Measurements from ENCODE around the gene BCO2.

BCO2 gene

DNA sequence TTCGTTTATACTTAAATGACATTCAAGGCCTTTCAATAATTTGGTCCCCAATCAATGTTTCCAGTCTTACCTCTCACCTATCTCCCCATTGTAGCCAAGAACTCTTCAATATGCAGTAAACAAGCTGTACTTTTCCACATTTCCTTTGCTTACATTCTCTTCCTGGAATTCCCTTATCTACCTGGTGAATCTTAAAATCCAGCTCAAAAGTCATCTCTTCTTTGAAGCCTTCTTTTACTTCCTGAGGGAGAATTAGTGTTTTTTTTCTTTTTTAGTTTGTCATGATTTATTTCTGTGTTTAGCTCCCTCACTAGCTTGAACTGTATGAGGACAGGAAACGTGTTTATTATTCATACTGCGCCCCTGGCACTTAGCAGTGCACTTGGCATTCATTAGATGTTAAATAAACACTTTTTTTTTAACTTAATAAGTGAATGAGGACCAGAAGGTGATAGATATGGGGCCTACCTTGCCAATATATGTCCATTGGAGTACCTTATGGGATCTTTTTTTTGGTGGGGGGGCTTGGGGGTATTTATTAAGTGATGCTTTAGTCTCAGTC is 46.0 kb downstream of the BCO2 start:
- no peak for DNase-seq

DNA sequence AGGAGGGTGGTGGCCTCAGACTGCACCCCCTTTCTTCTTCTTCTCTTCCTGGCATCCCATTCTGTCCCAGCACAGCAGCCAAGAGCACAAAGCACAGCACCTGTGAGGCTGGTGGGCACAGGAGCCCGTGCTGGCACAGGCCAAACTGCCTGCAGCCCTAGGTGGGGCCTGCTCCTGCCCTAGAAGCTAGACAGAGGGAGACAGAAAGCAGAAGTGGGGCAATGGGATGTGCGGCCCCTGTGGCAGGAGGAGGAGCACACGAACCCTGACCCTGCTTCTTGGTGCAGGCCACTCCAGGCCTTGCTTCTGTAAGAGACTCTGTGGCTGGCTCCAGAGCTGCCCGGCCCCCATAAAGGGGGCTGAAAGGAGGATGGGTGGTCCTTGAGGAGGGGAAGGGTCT is 47.0 kb downstream of the BCO2 start:
- DNase-seq: no peak

DNA sequence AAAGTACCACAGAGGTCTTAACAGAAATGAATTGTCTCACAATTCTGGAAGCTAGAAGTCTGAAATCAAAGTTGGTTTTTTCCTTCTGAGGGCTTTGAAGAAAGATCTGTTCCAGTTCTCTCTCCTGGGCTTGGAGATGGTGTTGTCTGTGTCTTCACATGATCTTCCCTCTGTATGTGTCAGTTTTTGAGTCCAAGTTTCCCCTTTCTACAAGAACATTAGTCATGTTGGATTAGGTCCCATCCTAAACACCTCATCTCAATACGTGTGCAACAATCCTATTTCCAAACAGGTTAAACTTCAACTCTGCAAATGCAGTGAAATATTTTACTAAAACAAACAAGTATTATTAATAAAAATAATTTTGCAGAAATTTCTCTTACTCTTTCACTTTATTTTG is 47.8 kb downstream of the BCO2 start:
- DNase-seq: no peak

DNA sequence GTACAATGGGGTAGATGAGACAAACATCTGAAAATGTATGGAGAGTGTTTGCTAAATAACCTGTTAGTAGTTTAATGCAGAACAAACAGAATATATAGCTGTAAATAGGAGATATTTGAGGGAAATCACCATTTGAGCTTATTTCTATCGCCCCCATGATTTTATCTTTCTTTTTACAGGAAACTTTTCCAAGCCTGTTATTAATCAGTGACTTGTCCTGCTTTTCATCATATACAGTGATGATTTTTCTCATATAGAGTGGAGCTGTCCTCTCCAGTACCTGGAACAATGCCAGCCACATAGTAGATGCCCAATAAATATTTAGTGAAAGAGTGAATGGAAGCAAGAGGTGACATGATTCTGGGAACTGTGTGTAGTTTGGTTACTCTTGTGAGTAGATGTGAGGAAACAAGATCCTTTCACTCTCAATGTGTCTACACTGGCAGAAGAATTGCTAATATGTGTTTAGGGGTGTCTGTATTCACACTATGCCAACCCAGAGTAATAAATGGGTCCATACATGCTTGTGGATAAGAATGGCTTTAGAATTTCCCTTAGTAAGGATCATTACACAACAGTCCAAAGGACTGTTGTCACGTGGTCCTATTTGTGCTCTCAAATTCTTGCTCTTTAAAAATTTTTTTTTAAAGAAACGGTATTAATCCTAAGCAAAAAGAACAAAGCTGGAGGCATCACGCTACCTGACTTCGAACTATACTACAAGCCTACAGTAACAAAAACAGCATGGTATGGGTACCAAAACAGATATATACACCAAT is 48.6 kb downstream of the BCO2 start:
- no peak for DNase-seq

DNA sequence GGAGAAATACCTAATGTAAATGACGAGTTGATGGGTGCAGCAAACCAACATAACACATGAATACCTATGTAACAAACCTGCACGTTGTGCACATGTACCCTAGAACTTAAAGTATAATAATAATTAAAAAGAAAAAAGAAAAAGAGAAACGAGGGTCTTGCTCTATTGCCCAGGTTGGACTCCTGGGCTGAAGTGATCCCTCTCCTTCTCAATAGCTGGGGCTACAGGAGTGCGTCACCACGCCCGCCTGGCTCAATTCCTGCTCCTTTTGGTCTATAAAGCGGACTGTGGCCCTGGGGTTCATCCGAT is 50.4 kb downstream of the BCO2 start:
- no peak for DNase-seq

DNA sequence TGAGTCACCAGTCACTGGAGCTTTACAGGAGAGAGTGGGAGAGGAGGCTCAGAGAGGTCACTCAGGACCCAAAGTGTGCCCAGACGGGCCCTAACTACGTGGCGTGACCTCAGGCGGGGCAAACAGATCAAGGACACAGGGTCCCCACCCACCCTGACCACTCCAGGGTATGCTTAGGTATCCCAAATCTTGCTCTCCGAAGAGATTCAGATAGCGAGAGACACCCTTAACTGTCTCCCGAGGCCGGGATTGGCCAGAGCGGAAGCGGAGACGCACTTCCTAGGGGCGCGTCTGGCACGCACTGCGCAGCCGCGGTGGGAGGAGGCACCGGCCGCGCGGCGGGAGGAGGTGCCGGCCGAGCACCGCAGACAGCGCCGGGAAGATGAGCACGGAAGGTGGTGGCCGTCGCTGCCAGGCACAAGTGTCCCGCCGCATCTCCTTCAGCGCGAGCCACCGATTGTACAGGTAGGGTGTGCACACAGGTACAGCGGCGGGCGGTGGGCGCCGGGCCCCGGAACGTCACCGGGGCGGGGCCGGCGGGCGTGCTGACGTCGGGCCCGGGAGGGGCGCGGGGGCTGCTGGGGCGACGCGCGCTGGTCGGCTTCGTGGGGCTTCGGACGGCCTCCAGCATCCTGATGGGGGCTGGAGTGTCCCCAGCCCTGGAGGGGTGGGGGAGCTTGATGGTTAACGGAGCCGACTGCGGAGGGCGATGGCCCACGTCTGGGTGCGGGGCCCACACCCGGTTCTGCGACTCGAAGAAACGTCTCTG is 50.9 kb downstream of the BCO2 start, which contains the start of gene PTS:
Gene PTS (plus strand): TSS at position 367 of the 769 bp plus-strand sequence. CDS start 16 bp downstream, at position 383.
- peak; percentile 84 for DNase-seq

DNA sequence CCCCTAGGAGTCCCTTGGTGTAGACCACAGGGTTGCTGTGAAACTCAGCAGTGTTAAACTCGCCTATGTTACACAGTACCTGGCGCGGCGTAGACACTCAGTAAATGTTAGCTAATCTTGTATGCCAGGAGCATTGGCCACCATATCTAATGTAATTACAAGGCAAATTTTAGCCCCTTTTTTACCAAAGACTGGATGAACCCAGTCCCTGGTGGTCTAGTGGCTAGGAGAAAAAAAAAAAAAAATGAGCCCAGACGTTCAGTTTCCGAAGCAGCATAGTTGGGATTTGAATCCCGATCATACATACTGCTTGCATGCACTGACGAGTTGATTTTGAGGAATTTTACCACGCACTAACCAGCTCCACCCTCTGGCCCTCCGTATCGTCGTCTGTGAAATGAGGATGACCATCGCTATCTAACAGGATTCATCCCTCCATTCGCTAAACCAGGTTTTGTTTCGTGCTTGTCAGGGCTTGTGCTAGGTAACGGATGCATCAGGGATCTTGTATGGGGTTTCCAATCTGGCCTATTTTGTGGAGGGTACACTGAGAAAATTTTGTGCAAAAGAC is 51.6 kb downstream of the BCO2 start:
- DNase-seq: no peak

DNA sequence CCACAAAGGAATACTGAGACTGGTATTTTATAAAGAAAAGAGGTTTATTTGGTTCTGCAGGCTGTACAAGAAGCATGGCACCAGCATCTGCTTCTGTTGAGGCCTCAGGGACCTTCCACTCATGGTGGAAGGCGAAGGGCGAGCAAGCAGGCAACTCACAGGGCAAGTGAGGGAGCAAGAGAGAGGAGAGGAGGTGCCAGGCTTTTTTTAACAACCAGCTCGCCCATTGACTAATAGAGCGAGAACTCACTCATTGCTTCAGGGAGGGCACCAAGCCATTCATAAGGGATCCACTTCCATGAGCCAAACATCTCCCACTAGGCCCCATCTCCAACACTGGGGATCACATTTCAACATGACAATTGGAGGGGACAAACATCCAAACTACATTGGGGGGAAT is 52.2 kb downstream of the BCO2 start:
- DNase-seq: no peak

DNA sequence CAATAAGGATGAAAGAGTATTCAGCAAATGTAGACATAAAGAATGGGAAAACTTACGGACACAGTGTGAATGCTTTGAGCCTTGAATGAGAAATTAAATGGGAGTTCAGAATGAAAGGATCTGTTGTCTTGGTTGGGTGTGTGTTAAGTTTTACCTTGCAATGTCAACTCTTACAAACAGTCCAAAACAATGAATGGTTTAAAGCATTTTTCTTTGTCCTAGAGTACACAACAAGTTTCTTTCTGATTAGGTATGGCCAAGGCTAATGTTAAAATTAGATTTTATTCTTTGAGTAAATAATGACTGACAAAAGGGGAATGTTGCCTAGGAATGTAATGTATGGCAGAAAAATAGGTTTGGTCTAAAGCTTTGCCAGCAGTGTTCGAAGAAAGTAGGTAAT is 53.4 kb downstream of the BCO2 start:
- no peak for DNase-seq

DNA sequence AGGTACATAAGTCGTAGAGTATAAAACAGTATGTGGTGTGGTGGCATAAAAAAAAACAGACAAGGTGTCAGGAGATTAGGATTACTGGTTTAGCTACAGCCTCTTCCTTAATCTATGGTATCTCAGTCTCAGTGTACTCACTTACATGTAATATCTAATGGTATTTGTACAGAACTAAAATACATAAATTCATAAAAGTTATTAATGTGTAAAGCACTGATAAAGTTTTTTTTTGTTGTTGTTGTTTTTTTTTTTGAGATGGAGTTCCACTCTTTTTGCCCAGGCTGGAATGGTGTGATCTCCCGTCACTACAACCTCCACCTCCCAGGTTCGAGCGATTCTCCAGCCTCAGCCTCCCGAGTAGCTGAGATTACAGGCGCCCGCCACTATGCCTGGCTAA is 53.8 kb downstream of the BCO2 start:
- DNase-seq: no peak

DNA sequence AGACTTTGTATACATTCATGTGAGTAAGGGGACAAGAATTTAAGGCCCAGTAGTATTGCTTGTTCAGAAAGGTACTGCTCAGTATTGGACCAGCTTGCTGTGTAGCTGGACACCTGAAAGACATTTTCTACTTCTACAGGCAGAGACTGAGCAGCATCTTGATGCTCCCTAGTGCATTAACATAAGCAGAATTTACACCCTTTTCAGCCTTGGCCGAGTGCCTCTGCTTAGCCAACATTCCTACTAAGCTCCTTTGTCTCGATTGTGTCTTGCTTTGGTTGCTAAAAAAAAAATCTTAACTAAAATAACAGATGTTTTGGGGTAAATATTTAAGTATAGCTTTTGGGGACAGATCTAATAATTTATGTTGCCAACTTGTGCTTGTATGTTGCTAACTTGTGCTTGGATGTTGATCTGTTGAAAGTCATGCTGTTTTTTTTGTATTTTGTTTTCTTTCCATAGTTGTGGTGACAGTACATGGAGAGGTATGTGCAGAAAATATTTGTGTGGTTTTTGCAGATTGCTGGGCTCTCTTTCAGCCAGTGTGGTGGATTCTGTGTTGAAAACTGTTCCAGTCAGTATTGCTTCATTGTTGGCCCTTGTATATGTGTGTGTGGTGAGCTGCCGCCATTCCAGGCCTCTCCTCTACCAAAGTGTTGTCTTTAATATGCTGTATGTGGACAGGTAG is 54.6 kb downstream of the BCO2 start:
- no peak for DNase-seq

DNA sequence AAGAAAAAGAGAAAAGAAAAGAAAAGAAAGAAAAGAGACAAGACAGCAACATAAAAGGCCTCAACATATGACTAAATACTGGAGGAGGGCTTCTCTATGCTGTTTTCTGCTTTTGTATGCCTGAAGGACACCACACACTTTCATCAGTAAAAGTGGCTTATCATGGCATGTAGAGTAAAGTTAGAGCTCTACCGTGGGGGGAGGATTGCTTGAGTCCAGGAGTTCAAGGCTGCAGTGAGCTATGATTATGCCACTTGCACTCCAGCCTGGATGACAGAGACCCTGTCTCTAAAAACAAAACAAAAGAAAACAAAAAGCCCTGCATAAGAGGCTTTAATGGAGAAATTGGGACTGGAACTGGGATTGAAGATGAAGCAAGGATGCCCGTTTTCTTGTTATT is 56.6 kb downstream of the BCO2 start:
- DNase-seq: no peak

DNA sequence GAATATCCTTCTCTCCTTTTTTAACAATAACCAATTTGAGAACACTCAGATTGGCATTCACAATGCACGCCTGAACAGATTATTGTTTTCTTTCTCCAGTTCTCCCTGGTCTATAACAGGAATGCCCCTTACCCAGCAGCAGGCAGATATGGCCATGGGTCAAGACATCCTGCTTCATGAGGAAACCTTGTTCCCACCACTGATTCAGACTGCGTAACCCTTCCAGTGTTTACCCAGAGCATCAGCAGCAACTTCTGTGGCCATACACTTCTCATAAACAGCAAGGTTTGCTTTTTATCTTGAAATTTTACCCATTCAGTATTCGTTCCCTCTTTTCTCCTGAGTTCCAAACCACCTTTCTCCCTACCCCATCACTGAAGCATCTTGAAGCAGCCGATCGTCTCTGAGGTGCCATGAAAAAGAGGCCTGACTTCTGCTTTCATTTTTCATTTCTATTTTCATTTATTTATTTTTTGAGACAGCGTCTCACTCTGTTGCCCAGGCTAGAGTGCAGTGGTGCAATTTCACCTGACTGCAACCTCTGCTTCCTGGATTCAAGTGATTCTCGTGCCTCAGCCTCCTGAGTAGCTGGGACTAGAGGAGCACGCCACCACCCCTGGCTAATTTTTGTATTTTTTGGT is 60.6 kb downstream of the BCO2 start:
- DNase-seq: no peak

DNA sequence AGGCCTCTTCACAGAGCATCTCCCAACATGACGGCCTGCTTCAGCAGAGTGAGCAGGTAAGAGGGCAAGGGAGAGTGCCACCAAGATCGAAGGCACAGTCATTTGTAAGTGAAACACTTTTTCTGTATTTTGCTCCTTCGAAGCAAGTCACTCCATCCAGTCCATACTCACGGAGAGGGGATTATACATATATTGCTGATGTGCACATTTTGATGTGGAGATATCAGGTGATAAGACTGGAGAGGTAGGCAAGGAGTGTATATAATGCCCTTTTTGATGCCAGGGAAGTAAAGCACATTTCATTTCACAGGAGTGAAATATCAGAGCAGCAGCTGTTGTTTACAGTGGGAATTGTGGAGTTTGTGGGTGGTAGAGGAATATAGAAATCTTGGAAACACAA is 62.1 kb downstream of the BCO2 start:
- DNase-seq: no peak

DNA sequence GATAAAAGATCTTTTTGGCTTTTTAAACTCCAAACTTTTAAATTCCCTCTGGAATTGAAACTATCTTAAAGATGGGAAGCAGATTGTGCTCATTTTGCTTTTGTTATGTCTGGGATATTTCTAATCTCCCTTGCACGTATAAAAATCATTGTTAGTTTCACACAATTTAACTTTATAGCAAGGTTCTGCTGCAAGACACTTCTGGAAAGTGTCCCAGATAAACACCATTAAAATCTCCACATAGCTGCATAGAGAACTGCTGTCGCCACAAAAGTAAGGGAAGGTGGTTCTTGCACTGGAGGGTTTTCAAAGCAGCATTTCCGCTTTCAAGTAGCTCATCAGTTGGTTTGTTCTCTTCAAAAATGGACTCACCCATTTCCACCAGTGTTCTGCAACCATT is 62.7 kb downstream of the BCO2 start:
- DNase-seq: no peak

DNA sequence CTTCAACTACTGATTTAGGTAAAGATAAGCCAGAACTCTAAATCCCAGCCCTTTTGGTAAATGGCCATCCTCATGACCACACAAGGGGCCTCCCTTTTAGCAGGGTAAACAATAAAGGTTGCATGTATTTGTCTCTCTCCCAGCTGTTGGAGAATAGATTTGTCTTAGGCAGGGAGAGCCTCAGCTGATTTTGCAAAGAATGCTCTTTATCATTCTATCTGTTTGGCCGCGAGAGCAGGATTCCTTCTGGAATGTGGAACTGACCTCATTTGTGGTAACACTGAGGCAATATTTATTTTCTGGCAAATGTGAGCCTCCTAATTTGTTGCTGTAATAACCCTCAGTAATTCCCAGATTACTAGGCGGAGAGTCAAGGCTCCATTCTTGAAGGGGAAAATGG is 66.2 kb downstream of the BCO2 start:
- no peak for DNase-seq

DNA sequence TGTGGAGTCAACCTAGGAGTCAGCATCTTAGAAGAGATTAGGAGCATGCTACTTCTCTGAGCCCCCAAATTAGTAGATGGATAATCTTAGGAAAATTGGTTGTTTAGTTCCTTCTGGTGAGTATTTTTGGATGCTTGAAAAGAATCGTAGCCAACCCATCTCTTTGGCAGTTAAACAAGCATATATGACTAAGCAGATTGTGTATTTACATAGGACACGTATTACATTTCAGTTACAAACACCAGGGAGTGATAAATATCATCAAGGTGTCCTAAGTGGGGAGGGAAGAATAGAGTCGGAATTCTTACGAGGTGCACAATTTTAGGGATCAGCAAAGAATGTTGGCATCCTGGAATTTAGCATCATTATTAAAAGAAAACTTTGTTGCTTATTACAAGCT is 71.9 kb downstream of the BCO2 start:
- no peak for DNase-seq

DNA sequence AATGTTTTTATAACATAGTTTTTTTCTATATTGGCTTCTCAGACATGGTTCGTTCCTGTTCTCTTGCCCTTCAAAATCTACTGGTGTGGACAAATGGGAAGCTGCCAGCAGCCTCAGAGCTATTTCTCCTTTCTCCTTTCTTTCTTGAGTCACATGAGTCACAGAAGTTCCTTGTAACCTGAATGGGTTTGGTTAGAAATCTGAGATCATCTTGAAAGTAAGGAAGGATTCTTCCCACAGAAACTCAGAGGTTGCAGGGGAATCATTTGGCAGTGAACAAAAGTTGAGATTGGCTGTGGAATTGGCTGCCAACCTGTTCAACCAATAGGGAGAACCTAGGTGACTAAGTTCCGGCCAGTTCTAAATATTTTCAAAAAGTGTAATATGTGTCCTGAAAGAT is 72.9 kb downstream of the BCO2 start:
- DNase-seq: no peak

DNA sequence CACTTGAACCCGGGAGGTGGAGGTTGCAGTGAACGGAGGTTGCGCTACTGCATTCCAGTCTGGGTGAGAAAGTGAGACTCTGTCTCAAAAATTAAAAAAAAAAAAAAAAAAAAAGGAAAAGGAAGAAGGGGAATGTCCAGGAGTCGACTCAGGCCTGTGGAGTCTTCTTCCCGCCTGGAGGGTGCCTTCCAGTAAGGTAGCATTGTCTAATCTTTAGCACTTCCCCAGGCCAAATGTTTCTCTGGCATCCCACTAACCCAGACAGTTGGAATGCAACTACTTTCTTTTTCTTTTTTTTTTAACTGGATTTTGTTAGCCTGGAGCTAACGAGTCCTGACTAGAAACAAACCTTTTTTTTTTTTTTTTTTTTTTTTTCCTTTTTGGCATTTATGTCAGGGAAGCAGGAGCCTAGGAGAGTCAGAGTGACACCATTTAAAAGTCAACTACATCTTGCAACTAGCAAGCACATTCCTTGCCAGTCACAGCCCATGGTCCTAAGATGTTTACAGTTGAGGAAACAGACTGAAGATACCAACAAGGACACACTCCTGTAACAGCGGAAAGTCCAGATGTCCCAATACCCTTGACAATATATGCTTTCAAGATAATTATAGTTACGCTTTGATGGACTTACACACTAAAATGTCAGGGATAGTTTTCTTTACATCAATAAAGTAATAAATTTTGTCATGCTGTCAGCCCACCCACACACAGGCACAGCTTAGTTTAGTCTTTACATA is 74.7 kb downstream of the BCO2 start:
- no peak for DNase-seq

DNA sequence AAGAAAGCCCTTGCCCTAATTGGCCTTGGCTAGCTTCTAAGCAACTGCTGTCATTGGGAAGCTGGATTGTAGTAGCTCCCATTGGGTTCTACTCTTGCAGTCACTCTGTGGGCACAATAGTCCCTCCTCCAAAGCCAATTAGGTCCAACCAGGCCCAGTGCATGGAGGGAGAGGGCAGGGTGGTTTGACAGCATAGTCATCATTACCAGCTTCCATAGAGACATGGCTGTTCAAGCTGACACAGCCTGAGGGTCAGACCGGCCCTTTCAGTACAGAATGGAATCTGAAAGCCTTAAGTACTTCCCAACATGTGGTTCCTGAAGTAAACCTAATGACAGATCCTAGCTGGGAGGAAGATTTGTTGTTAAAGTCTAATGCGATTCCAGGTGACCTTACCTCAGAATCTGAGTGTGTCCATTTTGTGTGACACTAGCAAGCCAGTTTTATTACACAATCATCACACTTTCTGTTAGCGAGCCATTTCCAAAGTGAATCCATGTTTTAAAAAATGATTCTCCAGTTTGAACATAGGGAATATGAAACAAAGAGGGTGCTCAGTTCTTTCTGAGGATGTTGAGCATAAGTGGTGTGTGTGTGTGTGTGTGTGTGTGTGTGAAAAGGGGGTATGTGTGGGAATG is 78.4 kb downstream of the BCO2 start:
- DNase-seq: no peak

DNA sequence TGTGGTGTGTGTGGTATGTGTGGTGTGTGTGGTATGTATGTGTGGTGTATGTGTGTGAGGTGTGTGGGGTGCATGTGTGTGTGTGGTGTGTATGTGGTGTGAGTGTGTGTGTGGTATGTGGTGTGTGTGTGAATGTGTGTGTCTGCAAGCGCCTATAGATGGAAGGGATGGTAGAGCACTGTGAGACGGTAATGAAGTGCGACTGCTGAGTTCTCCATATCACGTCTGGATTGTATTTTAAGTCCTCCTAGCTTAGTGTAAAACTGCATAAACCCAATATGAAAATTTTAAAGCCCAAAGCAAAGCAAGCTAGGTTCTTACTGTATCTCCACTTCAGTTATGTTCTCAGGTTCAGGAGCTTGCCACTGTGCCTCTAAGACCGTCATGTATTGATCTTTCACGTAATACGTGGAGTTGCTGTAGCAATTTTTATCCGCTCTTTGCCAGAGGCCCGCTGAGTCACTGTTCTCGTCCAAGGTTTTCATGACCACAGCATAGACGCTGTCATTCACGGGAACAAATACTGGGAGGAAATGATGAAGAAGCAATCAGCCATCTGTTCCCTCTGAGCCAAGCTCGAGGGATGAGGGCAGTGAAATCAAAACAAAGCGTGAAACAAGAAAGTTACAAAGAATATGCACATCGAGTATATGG is 79.9 kb downstream of the BCO2 start:
- DNase-seq: no peak
